Activated CD8-positive, alpha-beta memory T cell treated with anti-CD3 and anti-CD28 coated beads for 36 hours (primary cell): ENCODE data around the gene GRK3. TPM values are rescaled to one million over a fixed set of nuclear protein-coding genes. Genes with fewer than 3 reads are reported as not detected.
"Not testable (repeated sequence)": the region's sequence is repeated elsewhere in the genome, so short reads cannot be mapped to it uniquely, and the experiment has no call there.

Source experiments
- CTCF ChIA-PET: fragments of 350-600 bp; sonication (Branson Sonifier 250); formaldehyde crosslinking; loops from one replicate; lab custom pipeline; 2021; ENCODE audit warnings: antibody characterized with exemption; lab: Charles Lee
- POLR2A ChIA-PET: fragments of 350-600 bp; sonication (Branson Sonifier 250); formaldehyde crosslinking; loops from one replicate; lab custom pipeline; 2021; ENCODE audit warnings: antibody characterized with exemption; lab: Charles Lee
- total RNA-seq, 2 experiments: library from RNA; stranded (reverse); gene quantifications; one replicate each; pipeline ENCODE4 v1.2.3, GENCODE V29; 2021

The GRK3 gene
- total RNA-seq, 2 experiments from 2014 or later: 13.5 to 15.4 TPM

DNA sequence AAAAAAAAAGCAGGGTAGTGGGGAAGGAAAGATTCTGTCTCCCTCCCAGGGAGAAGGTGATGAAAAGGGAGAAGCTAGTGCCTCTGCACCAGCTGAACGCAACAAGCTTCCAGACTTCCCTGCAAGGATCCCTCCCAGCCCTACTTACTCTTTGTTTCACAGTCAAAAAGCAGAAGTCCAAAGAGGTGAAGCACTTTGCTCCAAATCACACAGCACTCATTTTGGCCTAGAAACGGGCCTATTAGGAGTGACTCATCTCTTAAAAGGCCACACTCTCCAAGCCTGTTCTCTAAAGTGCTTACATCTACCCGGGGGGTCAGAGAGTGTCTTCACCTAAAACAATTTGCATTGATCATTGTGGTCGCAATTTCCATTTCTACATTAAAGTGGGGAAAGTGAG lies 17.7 kb upstream of the GRK3 start:
- ChIA-PET CTCF (no interaction called here), POLR2A (interaction anchor here (0.7 kb wide), 1 partner anchor 66 kb away, joined by 9 read pairs; no protein-coding TSS in a partner anchor)

DNA sequence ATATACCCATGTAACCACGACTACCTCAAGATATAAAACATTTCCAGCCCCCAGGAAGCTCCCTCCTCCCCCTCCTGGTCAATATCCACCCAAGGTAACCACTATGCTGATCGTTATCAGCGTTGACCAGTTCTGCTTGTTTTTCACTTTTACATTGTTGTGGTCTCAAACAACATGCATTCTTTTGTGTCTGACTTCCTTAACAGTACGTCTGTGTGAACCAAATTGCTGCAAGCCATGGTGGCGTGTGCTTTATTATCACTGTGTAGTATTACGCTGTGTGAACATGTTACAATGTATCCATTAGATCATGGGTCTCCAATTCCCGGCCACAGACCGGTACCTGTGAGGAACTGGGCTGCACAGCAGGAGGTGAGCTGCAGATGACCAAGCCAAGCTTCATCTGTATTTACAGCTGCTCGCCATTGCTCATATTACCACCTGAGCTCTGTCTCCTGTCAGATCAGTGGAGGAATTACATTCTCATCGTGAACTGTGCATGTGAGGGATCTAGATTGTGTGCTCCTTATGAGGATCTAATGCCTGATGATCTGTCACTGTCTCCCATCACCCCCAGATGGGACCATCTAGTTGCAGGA lies 15.5 kb upstream of the GRK3 start:
- CTCF ChIA-PET: no interaction called here
- POLR2A ChIA-PET: no interaction called here

DNA sequence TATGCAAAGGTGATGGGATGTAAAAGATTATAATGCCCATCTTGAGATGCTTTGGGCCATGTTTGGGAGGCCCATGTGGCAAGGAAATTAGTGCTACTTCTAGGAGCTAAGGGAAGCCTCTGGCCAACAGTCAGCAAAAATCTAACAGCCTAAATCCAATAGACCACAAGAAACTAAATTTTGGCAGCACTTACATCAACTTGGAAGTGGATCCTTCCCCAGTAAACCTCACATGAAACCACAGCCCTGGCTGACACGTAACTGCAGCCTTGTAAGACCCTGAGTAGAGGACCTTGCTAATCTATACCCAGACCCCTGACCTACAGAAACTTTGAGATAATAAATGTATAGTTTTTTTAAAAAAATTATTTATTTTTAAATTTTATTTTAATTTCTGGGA lies 13.1 kb upstream of the GRK3 start:
- ChIA-PET CTCF (no interaction called here), POLR2A (no interaction called here)

DNA sequence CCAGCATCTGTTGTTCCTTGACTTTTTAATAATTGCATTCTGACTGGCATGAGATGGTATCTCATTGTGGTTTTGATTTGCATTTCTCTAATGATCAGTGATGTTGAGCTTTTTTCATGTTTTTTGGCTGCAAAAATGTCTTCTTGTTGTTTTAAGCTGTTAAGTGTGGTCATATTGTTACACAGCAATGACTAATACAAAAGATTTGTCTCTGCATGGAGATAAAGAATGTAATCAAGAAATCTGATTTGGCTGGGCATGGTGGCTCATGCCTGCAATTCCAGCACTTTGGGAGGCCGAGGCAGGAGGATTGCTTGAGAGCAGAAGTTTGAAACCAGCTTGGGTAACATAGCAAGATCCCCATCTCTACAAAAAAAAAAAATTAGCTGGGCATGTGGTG lies 12.1 kb upstream of the GRK3 start:
- CTCF ChIA-PET, POLR2A ChIA-PET: not testable (repeated sequence)

DNA sequence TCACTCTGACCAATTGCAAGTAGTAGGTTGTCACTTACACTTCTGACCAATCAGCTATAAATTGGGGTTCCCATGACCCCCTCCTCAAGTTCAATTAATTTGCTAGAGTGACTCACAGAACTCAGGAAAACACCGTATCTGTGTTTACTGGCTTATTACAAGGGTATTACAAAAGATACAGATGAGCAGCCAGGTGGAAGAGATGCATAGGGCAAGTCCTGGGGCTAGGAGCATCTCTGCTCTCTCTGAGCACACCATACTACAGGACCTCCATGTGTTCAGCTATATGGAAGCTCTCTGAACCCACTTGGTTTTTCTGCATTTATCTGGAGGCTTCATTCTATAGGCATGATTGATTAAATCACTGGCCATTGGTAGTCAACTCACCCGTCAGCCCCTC lies 11.3 kb upstream of the GRK3 start:
- POLR2A ChIA-PET: no interaction called here
- CTCF ChIA-PET: interaction anchor here (0.6 kb wide), 1 partner anchor 21 kb away, joined by 3 read pairs; no protein-coding TSS in a partner anchor

DNA sequence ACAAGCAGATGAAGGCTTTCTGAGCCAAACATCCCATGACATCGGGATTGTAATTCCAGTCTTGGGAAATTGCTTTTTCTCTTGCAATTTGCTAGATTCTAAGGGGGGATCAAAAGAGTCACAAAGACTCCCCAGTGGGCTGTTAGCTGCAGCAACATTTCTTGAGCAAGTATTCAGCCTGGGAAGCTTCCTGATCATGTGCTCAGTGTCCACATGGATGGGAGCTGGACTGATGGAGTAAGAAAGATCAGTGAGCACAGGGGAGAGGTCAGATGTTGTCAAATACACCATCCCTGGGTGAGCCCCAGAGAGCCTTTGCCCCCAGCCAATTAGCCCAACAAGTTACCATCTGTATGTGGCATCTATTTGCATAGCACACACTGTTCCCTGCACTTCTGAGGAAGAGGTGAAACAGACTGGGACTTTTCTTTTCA lies 10.2 kb upstream of the GRK3 start:
- POLR2A ChIA-PET: no interaction called here
- CTCF ChIA-PET: no interaction called here

DNA sequence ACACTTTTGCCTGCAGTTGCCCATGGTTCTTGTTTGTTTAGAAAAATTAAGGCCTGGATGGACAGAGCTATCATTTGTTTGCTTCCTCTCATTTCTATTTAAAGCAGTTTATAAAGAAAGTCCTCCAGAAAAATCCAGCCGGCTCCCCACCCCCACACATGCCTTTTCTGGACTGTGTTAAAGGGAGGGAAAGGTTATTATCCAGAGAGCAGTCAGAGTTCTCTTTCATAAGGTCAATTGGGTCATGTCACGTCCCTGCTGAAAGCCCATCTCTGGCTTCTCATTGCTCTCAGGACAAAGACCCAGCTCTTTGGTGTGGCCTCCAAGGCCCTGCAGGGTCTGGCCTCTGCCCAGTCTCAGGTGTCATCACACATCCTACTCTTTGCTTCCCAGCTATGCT lies 9.8 kb upstream of the GRK3 start:
- POLR2A ChIA-PET: no interaction called here
- CTCF ChIA-PET: no interaction called here

DNA sequence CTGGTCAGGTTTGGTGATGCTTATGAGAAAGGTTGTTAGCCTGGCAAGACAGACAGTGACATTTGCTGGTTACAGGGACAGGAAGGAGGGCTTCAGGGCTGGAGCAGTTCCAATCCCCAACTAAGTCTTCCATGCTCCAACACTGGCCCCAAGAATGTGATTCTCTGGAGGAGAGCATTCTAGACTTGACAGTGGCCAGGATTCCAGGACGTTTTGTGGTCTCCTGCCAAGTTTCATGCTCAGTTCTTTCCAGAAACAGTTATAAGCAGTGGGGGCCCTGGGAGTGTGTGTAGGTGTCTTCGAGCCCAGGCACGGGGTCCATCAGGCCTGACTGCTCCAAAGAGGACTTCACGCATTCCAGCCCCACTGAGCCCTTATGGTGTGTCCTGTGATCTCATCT lies 8.9 kb upstream of the GRK3 start:
- POLR2A ChIA-PET: no interaction called here

DNA sequence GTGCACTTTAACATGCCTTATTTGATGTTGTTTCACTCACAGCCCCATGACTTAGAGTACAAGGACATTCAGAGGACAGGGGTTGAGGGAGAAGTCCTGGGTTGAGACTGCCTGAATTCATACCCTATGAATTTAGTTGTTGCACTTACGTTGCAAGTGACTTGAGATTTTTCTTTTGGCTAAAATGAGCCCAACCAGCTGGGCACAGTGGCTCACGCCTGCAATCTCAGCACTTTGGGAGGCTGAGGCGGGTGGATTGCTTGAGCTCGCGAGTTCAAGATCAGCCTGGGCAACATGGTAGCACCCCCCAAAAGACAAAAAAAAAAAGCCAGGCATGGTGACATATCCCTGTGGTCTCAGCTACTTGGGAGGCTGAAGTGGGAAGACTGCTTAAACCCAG lies 7.3 kb upstream of the GRK3 start:
- CTCF ChIA-PET: no interaction called here
- POLR2A ChIA-PET: interaction anchor here (0.6 kb wide), 1 partner anchor 132 kb away, joined by 3 read pairs; no protein-coding TSS in a partner anchor

More for the DNA sequence above, 8.9 kb upstream of the GRK3 start:
- CTCF ChIA-PET: no interaction called here

DNA sequence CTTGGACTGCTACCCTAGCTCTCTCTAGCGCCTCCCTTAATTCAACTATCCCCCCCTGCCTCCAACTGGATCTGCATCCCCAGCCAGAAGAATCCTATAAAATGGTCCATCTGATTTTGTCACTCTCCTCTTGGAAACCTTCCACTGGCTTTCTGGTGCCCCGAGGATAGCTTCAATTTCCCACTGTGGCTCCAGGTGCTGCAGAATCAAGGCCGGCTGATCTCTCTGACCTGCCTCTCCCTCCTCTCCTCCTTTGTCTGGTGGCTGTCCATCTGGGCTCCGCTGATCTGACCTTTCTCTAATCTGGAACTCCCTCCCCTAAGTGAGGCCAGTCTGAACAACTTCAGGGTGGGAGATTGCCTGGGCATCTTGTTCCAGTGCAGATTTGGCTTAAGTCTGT lies 6.1 kb upstream of the GRK3 start:
- CTCF ChIA-PET: no interaction called here
- POLR2A ChIA-PET: no interaction called here

DNA sequence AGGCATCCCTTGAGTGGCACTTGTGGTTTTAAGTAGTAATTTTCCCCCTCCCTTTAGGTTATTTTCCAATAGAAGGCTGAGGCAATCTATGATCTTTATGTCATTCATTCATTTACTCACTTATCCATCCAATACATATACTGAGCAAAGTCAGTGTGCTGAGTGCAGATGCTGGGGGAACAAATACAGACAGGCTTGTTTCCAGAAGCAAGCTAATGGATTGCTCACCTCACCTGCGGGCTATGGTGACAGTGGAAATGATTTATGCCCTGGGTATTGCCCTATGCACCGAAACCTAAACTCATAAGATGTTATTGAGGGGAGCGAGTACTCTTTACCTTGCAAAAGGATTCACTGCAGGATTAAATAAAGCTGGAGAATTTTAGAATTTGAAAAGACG lies 4.6 kb upstream of the GRK3 start:
- POLR2A ChIA-PET, CTCF ChIA-PET: not testable (repeated sequence)

DNA sequence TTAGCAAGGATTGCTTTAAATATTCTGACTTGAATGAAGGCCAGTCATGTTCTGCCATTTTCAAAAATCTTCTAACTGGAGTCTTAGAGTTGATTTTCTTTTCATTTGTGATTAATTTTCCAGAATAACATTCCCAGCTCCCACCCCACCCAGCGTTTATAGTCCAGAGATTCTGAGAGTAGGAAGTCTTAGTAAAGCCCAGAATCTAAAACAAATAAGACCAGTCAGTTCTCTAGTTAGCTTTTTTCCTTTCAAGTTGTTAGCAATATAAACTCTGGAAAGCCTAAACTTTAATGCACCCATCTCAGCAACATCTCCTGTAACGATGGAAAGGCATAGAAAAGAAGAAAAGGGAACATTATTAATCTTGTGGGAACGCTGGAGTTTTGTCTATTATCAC lies 3.3 kb upstream of the GRK3 start:
- POLR2A ChIA-PET, CTCF ChIA-PET: not testable (repeated sequence)

DNA sequence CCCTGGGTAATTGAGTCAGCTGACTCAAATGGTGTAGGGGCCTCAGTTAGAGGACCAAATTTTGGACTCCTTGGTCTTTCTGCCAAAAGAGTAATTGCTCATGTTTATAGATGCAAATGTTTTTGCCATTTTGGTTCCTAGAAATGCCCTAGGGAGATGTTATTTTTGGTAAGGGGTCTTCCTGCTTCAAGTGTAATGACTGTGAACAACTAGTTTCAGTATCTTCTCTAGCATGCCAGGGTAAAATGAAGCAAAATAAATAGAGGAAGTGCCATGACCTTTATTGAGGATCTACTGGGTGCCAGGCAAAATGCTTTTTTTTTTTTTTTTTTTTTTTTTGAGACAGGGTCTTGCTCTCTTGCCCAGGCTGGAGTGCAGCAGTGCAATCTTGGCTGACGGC lies 2.5 kb upstream of the GRK3 start:
- POLR2A ChIA-PET: not testable (repeated sequence)
- CTCF ChIA-PET: interaction anchor here (0.6 kb wide), 1 partner anchor 1114 kb away, joined by 3 read pairs; no protein-coding TSS in a partner anchor

DNA sequence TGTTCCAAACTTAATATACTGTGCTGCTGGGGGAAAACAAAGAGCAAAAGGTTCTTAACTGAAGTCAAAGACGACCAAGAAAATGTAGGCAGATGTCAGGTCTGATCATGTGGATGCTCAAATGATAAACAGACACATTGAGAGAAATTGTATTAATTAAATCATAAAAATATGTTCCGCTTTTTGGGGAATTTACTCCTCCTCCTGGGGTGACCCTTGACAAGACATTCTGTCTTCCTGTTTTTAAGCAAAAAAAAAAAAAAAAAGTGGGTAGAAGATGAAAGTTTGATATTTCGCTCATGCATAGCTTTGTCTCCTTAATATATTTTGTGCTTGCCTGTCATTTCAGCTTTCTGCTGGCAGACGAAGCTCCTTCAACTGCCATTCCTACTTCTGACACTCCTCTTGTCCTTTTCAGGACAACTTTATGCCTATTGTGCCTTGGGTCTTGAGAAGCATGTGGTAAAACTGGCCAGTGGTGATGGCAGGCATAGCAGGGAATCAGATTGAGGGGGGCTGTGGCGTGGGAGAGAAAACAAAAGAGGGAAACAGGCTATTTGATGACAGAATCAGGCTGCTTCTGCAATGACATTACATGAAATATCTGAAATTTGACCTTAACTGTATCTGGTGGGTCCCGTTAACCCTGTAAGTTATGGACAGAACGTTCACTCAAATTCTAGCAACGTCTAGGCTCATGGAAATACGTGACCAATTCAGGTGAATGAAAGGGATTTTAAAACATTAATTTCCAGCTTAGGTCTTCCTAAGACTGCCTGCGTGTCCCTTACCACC lies 1.3 kb upstream of the GRK3 start:
- CTCF ChIA-PET: not testable (repeated sequence)
- POLR2A ChIA-PET: interaction anchor here (0.5 to 0.6 kb wide), 2 partner anchors 88 to 210 kb away, joined by 3 read pairs; no protein-coding TSS in a partner anchor

DNA sequence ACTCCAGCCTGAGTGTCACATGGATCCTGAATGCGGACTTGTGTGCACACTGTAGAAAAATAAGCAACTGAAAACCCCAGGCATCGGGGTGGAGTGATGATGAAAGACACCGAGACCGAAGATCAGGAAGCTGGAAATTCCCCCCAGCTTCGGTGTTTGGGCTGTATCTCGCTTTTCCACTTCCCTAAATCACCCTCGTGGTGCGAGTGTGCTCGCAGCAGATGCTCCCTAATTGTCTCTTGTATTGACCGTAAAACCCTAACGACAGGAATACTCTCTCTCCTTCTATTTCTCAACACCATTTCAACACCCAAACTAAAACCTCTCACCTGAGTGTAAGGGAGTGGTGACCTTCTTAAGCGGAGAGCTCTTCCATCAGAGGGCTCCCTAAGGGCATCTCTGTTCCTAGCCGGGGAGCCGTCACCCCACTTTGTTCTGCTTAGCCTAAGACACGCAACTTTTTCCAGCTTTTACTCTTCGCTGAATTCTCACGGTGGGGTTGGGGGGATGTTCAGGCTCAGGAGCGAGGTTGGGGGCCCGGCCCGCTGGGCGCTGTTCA lies 635 bp upstream of the GRK3 start:
- POLR2A ChIA-PET: interaction anchor here (0.5 to 0.6 kb wide), 2 partner anchors 88 to 209 kb away, joined by 3 read pairs; no protein-coding TSS in a partner anchor
- CTCF ChIA-PET: interaction anchor here (1.1 kb wide), 1 partner anchor 59 kb away, joined by 3 read pairs; no protein-coding TSS in a partner anchor

DNA sequence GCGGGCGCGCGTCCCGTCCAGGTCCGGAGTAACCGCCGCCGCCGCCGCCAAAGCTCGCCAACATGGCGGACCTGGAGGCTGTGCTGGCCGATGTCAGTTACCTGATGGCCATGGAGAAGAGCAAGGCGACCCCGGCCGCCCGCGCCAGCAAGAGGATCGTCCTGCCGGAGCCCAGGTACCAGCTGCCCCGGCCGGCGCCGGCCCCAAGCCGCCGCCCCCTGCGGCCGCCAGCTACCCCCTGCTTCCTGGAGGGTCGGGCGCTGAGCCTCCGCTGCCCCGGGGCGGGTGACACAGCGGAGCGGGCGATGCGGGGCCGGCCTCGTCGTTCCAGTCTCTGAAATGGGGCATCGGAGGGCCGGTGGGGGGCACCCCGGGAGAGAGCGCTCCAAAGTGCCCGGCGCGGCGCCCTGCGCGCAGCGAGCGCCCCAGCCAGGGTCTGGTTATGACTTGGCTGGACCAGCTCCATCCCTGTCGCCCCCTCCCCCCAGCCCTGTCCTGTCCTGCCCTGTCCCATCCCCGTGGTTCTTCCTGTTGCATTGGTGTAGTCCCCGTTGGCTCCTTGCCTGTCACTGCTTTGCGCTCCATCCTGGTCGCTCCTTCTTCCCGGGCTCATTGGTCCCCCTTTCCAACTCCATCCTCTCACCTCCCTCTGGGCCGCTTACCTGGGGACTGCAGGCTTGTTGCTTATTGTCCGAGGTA lies 653 bp downstream of the GRK3 start:
- POLR2A ChIA-PET: no interaction called here
- CTCF ChIA-PET: interaction anchor here (0.7 to 1.1 kb wide), 2 partner anchors 58 to 515 kb away, joined by 3 to 4 read pairs; no protein-coding TSS in a partner anchor

DNA sequence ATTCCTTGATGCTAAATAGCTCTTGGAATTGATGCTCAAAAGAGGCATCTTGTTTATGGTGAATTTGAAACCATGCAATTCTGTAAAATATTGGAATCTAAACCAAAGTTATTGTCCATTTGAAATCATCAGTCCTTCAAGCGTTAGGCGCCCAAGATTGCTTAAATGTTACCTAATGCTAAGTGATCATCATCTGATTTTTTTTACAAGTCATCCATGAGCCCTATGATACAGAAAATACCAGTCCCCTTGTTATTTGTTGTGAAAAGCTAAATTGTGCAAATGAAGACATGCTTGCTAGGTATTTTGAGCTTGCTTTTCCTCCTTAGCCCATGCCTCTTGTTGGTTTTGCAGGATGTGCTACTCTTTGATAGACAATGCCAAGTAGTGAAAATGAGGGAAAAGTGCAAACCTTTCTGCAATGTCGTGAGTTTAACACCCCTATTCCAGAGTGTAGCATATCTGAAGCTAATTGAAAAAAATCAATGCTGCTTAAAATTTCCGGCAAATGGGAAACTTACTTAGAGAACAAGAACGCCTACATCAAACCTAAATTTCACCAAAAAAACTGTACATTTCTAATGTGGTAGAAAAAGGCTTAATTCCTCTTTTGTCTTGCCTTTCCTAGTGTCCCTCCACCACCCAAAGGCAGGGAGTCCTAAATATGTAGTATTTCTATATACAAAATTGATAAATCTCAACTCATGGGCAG lies 1.9 kb downstream of the GRK3 start:
- CTCF ChIA-PET: no interaction called here
- POLR2A ChIA-PET: no interaction called here

DNA sequence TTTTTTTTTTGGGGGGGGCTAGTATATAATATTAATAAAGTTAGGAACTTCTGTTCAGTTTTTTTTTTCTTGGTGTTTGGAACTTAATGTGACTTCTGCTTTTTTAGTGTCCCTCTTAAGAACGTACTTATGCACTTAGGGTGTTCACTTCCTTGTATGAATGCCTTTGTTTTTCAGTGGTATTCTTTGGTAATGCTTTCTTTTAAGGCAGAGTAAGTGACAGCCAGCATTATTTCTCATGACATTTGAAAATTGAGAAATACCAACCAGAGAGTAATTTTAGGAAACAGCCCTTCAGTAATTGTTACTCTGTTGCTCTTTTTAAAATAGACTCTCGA lies 2.4 kb downstream of the GRK3 start:
- ChIA-PET POLR2A (no interaction called here), CTCF (no interaction called here)

DNA sequence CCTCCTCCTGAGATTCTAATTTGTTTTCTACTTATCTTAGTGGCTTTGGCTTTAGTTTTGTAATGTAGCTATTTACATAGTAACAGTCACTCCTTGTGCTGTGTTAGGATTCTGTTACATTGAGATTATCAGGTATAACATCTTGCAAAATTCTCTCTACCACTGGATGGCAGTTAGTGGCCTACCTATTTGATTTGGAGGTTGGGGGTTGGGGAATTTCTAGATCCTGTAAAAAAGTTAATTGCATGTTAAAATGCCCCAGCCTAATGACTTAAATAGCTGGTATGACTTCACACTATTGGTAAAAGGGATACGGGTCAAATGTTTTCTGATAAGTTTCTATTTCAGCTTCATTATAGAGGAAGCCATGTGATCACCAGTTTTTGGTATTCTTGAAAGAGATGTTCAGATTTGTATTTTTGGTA lies 2.8 kb downstream of the GRK3 start:
- ChIA-PET POLR2A (no interaction called here), CTCF (no interaction called here)
